ENCODE measurements around the gene PTPRT. TPM values are rescaled to one million over a fixed set of nuclear protein-coding genes. Genes with fewer than 3 reads are reported as not detected.

The PTPRT gene
- total and polyA plus RNA-seq, 10 of the 15 experiments (the other 5 are each of a cell fraction or from before 2014, with no cell fraction given) = not detected

GRCh38 chr20:42161228-42161829, 1028.4 kb downstream of the PTPRT start:
- WGBS (ENCODE audit: insufficient coverage, insufficient replicate concordance, low lambda C conversion rate, missing lambda C conversion rate) = 25% methylated on average over 14 of the region's 14 CpGs
- Histone ChIP-seq H3K4me1 (ENCODE audit: control insufficient read depth, insufficient read depth, low read length) (no peaks in the 10 kb centered on the region), H4K20me1 (ENCODE audit: control insufficient read depth, insufficient read depth) (no peaks in the 10 kb centered on the region), H2AFZ (ENCODE audit: control insufficient read depth, low read depth, low read length) (no peak overlapping the region), H3K79me2 (ENCODE audit: control insufficient read depth, insufficient read depth, low read length) (no peaks in the 10 kb centered on the region), H3K27ac (ENCODE audit: control insufficient read depth, insufficient read depth) (no peak overlapping the region), H3K9ac (ENCODE audit: control insufficient read depth, insufficient read depth, low read length) (no peak overlapping the region), H3K4me2 (ENCODE audit: control insufficient read depth, insufficient read depth) (no peak overlapping the region), H3K9me3 (replicated peaks; ENCODE audit: control insufficient read depth, insufficient read depth, low read length) (no peaks in the 10 kb centered on the region), H3K4me3 (no peak overlapping the region), H3K36me3 (ENCODE audit: control insufficient read depth in 2 of 2, insufficient read depth in 2 of 2, low read length in 1 of 2) (no peaks in the 10 kb centered on the region), H3K27me3 (replicated peaks in 1 of 2; ENCODE audit: control insufficient read depth in 2 of 2, insufficient read depth in 2 of 2, low read length in 1 of 2) (no peaks in the 10 kb centered on the region; a peak in 1 of 4 replicates)
- no TSS peak for BruUV-seq (replicated peaks)
- ChIA-PET CTCF (no interaction called here), SMC1A (ENCODE audit: uncharacterized antibody, unreplicated experiment) (interaction anchor here (0.6 kb wide), 1 partner anchor 1329 kb away, joined by 3 read pairs; no protein-coding TSS in a partner anchor), POLR2A (no interaction called here), RAD21 (ENCODE audit: unreplicated experiment) (no interaction called here)
- intact Hi-C loops (cut with micrococcal nuclease; ENCODE audit: unreplicated experiment) = no loop called here
- in situ Hi-C loops (cut with MboI) = no loop called here
- TF ChIP-seq CBX5 (IDR thresholded peaks at IDR 0.05; ENCODE audit: low read depth) (no peak), NFIC (IDR thresholded peaks at IDR 0.05; ENCODE audit: low read depth, low read length) (no peak), HSF1 (IDR thresholded peaks at IDR 0.05; ENCODE audit: low read depth, low read length) (no peak), NR2C2 (IDR thresholded peaks at IDR 0.05; ENCODE audit: borderline replicate concordance, control insufficient read depth, insufficient read length, low read depth) (no peak), TCF3 (IDR thresholded peaks at IDR 0.05; ENCODE audit: borderline replicate concordance, insufficient read depth, low read depth, low read length) (no peak), SP1 (IDR thresholded peaks at IDR 0.05; ENCODE audit: low read depth, low read length) (no peak), RFX5 (IDR thresholded peaks at IDR 0.05; ENCODE audit: low read depth, low read length) (no peak), PKNOX1 (IDR thresholded peaks at IDR 0.05) (no peak), CREM (IDR thresholded peaks at IDR 0.05; ENCODE audit: low read depth) (no peak), NR2F1 (conservative IDR thresholded peaks at IDR 0.05) (no peak)
- FAIRE-seq (no peak), DNase-seq (ENCODE audit: low read depth, low spot score) (no peak), ATAC-seq (no peak)
